ENCODE measurements around the gene SFSWAP.
"Not testable (repeated sequence)": the region's sequence is repeated elsewhere in the genome, so short reads cannot be mapped to it uniquely, and the experiment has no call there.

Gene SFSWAP

GRCh38 chr12:131710464-131711457 lies at the start of gene SFSWAP:
TSS of gene SFSWAP (plus strand) at chr12:131711090. CDS start at chr12:131711230, 140 bp downstream.
- peak; percentile 62 for DNase-seq (ENCODE audit: low read depth)

DNA sequence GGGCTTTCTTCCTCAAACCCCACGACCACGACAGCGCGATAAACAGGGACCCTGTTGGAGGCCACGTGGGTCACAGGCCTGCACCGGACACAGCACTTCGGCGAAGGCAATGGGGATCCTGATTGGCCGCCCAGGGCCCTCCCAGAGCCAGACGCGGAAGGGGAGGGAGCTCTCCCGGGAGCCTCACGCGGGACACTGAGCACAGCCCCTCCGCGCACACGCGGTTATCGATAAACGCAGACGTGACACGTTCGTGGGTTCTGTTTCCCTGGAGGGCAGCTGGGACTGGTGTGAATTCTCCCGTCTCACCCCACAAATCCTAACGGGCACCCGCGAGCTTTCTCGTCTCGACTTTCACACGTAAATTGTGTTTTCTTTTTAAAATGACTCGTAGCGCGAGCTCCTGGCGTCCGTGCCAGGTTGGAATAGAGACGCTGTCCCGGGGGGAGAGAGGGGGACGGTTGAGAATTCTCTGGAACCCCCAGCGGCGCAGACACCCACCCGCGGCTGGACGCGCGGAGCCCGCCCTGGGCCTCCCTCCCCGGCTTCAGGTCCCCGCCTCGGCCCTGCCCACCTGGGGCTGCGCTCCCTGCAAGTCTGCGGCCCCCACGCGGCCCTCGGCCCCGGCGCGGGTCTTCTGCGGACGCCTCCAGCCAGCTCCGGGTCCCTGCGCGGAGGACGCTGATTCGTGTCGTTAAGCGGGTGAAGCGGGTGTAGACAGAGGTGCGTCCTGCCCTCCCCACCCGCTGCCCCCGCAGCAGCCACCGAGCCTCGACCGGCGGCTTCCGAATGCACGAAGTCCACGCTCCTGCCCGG lies 49.5 kb upstream of the SFSWAP start:
- not testable (repeated sequence) for DNase-seq (ENCODE audit: low read depth)

DNA sequence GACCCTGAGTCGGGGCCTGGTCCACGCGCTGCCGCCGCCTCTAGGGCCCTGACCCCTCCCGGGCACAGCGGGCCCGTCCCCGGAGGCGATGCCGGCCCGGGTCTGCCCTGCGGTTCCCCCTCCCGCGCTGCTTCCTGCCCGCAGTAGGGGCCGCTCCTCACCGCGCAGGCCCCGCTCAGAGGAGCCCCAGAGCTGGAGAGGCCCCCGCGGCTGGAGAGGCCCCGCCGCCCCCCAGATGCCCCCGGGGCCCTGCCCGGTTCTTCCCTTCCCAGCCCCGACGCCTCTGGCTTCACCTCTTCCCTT lies 49.0 kb upstream of the SFSWAP start:
- not testable (repeated sequence) for DNase-seq (ENCODE audit: low read depth)

DNA sequence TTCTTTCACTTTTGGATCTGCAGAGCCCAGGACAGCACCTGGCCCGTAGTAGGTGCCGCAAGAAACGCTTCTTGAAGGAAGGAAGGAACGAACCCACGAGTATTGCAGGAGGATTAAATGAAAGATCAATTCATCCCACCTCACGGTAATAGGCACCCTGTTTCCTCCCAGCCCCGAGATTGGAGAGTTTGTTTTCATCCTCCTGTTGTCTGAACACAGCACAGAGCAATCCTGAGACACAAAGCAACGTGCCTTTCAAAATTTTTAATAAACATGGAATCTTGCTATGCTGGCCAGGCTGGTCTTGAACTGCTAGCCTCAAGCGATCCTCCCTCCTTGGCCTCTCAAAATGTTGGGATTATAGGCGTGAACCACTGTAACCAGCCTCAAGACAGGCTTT lies 48.5 kb upstream of the SFSWAP start:
- DNase-seq (ENCODE audit: low read depth), result not testable (repeated sequence)

- not testable (repeated sequence) for DNase-seq (ENCODE audit: low read depth)
Measured at GRCh38 chr12:131665666-131666065, 45.2 kb upstream of the SFSWAP start.

GRCh38 chr12:131666486-131666885 lies 44.4 kb upstream of the SFSWAP start:
- DNase-seq (ENCODE audit: low read depth), result not testable (repeated sequence)

- not testable (repeated sequence) for DNase-seq (ENCODE audit: low read depth)
Measured at GRCh38 chr12:131666978-131667601, 43.8 kb upstream of the SFSWAP start.

- DNase-seq (ENCODE audit: low read depth), result no peak
Measured at GRCh38 chr12:131671276-131671675, 39.6 kb upstream of the SFSWAP start.

DNA sequence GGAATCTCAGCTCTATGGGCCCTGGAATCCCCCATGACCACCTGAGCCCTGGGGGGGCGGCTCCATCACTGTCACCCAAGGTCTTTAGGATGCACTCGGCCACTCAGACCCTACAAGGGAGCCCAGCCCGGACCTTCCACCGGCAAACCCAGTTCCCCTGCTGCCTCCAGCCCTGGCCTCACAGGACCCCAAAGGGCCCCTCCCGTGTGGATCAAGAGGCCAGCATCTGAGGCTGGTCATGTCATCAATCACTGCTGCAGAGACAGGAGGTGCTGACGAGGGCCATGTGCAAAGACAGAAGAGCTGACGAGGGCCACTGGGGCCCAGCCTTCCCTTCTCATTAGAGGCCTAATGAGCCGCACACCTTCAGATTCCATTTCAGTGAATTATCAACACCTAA lies 39.0 kb upstream of the SFSWAP start:
- no peak for DNase-seq (ENCODE audit: low read depth)

DNA sequence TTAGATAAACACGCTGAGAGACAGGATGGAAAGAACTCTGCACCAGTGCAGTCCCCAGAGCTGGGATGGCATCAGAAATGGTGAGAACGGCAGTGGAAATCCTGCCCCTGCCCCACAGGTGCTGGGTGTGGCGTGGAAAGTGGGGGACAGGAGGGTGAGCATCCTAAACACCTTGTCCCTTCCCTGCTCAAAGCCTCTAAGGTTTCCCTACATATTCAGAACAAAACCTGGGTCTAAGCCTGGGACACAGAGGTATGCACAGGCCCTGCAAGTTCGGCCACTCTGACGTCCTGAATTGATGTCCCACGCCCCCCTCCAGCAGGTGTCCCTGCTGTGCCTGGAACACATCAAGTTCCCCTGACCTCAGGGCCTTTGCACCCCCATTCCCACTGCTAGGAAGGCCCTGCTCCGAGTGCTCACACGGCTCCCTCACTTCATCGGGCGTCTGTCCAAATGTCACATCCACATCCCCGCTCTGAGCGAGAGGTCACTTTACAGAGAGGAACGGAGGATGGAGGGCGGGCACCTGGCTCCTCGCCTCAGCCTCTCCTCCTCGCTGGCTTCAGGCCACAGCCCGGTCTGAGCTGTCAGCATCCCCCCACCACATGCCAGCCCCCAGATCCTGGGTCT lies 38.5 kb upstream of the SFSWAP start:
- DNase-seq (ENCODE audit: low read depth), result no peak

GRCh38 chr12:131672941-131673887 lies 37.7 kb upstream of the SFSWAP start:
- DNase-seq (ENCODE audit: low read depth), result no peak

GRCh38 chr12:131673888-131674257 lies 37.0 kb upstream of the SFSWAP start:
- DNase-seq (ENCODE audit: low read depth), result no peak

- DNase-seq (ENCODE audit: low read depth), result no peak
Measured at GRCh38 chr12:131674373-131674772, 36.5 kb upstream of the SFSWAP start.

DNA sequence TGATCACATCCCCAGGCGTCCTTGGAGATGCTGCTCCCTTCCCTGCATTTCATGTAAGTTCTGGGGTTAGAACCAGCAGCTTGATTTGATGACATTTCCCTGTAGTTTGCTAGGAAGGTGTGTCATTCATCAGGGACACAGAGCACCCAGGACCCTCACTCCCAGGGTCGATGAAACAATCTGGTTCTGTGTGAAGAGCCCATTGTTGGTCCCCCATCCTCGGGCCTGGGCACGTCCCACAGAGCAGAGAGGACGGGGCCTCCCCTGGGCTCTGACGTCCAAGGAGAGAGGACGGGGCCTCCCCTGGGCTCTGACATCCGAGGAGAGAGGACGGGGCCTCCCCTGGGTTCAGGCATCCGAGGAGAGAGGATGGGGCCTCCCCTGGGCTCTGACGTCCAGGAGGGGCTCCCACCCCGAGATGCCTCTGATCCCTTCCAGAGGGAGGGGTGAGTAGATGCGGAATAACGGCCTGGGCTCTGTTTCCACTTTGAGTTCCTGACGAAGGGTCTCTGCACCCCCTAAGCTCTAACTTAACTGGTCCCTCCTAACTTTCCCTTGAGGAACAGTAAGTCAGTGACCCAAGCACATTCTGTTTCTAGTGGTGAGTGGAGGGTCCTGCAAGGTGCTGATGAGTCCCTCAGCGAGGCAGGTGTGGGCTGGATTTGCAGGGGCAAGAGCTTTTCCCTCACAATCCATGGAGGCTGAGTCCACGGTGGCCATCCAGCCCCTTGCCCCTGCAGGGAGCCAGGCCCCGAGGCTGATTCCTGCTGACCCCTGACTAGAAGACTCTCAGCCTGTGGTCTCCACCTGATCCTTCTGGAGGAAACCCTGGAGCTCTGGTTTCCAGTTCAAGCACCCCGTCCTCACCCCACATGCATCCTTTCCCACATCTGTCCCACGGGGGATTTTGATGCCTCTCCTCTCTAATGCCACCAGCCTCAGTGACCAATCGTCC lies 35.5 kb upstream of the SFSWAP start:
- no peak for DNase-seq (ENCODE audit: low read depth)

DNA sequence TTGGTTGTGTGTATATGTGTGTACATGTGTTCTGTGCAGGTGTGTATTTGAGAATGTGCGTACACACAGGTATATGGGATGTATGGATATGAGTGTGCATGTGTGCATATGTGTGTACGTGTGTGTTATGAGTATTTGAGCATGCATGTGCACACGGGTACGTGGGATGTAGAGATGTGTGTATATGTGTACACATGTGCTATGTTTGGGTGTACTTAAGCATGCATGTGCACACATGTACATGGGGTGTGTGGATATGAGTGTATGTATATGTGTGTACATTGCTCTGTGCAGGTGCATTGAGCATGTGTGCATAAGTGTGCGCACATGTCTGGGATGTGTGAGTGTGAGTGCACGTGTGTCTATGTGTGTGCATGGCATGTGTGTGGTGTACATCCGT lies 34.3 kb upstream of the SFSWAP start:
- no peak for DNase-seq (ENCODE audit: low read depth)

DNA sequence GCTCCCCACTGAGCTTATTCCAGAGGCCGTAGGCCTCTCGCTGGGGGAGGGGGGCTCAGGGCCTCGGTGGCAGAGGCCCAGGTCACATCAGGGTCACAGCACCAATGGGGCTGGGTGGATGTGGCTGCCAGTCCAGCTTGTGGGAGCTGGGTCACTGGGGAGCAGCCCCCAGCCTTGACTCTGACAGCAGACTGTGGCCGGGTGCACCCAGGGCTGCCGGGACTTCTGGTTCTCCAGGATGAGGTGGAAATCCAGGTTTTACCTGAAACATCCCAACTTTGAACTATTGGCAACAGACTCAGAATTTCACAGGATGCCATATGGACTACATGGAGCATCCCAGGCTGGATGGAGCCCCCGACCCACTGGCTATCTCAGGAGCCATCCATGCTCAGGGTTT lies 33.8 kb upstream of the SFSWAP start:
- not testable (repeated sequence) for DNase-seq (ENCODE audit: low read depth)

DNA sequence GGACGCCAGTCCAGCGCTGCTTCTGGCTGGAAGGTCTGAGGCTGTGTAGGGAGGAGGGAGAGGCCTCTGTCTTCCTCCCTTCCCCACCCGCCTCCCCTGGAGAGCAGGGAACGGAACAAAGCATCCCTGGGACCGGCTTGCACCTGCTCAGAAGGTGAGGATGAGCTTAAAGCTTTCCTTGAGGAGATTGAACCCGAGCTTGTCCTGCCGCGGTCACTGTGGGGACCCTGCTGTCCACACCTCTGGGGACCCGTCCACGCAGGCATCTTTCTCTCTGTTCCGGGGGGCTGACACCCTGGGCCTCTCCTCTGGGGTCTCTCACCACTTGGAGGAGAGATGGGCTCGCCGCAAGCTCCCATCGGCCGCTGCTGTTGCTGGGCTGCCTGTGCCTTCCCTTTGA lies 33.2 kb upstream of the SFSWAP start:
- no peak for DNase-seq (ENCODE audit: low read depth)

- DNase-seq (ENCODE audit: low read depth), result not testable (repeated sequence)
Measured at GRCh38 chr12:131678389-131679181, 32.3 kb upstream of the SFSWAP start.

DNA sequence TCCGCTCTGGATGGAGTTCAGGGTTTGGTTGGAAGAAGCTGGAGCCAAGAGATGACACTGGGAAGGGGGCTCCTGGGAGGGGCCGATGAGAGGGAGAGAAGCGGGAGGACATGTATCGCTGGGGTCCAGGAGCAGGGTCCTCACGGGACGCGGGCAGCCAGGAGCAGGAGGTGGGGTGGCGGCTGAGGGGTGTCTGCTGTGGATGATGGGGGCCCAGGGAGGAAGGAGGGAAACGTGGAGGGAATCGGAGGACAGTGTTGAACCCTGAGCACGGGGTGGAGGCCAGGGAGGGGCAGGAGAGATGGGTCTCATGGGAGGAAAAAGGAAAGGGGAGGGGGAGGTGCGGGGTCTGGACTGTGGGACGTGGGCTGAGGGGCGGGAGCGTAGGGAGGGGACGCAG lies 31.7 kb upstream of the SFSWAP start:
- not testable (repeated sequence) for DNase-seq (ENCODE audit: low read depth)
